NK-92 (cell line): Measurements from ENCODE around the gene FOXD3.

ENCODE experiments used
- DNase-seq: peaks from one replicate; lab custom pipeline; 2025; ENCODE audit not compliant: unreplicated experiment; lab: John Stamatoyannopoulos, UW

FOXD3 gene

GRCh38 chr1:63322114-63322943, at the start of gene FOXD3:
Gene FOXD3 (plus strand): TSS chr1:63322567. CDS start chr1:63323059, 492 bp downstream.
- DNase-seq: no peak

- no peak for DNase-seq
Observed at GRCh38 chr1:63272811-63273210, 49.6 kb upstream of the FOXD3 start.

- no peak for DNase-seq
Observed at GRCh38 chr1:63274371-63274770, 48.0 kb upstream of the FOXD3 start.

GRCh38 chr1:63274979-63275378, 47.4 kb upstream of the FOXD3 start:
- no peak for DNase-seq

- DNase-seq: no peak
Observed at GRCh38 chr1:63276624-63277023, 45.7 kb upstream of the FOXD3 start.

- no peak for DNase-seq
Observed at GRCh38 chr1:63277195-63278192, 44.9 kb upstream of the FOXD3 start.

- DNase-seq: no peak
Observed at GRCh38 chr1:63281753-63282152, 40.6 kb upstream of the FOXD3 start.

- no peak for DNase-seq
Observed at GRCh38 chr1:63289135-63289534, 33.2 kb upstream of the FOXD3 start.

- no peak for DNase-seq
Observed at GRCh38 chr1:63294803-63295594, 27.4 kb upstream of the FOXD3 start.

GRCh38 chr1:63304410-63304809, 18.0 kb upstream of the FOXD3 start:
- no peak for DNase-seq

- DNase-seq: no peak
Observed at GRCh38 chr1:63305043-63305442, 17.3 kb upstream of the FOXD3 start.

GRCh38 chr1:63307196-63307794, 15.1 kb upstream of the FOXD3 start:
- no peak for DNase-seq

GRCh38 chr1:63316598-63316983, 5.8 kb upstream of the FOXD3 start:
- DNase-seq: no peak

GRCh38 chr1:63316984-63317816, 5.2 kb upstream of the FOXD3 start:
- DNase-seq: no peak

GRCh38 chr1:63317817-63318152, 4.6 kb upstream of the FOXD3 start:
- no peak for DNase-seq

GRCh38 chr1:63318201-63318979, 4.0 kb upstream of the FOXD3 start:
- no peak for DNase-seq

- no peak for DNase-seq
Observed at GRCh38 chr1:63319046-63320021, 3.0 kb upstream of the FOXD3 start.
